Measurements from ENCODE around the gene POLDIP3.

POLDIP3 gene

DNA sequence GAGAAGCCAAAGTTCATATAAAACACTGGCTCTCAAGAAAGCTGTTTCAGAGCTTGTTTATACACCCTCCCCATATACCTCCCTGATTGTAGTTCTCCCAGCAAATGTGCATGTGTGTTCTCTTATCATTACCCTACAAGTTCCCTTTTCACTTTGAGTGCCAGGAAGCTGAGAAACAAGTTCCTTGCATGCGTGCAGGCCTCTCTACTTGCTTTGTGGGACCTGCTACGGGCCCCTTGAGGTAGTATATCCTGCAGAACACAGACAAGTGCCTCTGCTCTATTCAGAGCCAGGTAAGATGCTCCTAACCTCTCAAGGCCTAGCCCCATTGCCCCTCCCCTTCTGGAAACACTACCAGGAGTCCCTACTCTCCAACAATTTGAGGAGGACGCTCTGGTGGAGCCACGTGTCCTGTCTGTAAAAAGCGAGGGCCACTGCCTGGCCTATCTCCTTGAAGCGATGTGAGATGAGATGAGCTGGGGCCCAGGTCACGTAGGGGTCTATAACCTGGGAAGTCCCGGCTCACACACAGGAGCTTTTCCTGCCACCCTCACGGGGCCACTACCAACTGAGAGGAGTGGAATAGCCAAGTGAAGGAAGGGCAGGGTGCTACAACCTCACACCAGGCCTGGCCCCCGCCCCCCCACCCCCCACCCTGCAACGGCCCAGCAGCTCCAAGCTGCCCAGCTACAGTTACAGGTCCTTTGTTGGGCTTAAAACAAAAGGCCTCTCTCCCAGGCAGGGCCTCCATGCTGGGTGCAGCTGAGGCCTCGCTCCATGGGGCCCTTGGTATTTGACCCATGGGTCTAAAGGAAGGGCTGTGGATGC lies 28.3 kb upstream of the POLDIP3 start:
- no peak for DNase-seq (ENCODE audit: low read depth in 1 of 2, low spot score in 1 of 2)

GRCh38 chr22:42641801-42642413 lies 27.2 kb upstream of the POLDIP3 start:
- no peak for DNase-seq (ENCODE audit: low read depth in 1 of 2, low spot score in 1 of 2)

DNA sequence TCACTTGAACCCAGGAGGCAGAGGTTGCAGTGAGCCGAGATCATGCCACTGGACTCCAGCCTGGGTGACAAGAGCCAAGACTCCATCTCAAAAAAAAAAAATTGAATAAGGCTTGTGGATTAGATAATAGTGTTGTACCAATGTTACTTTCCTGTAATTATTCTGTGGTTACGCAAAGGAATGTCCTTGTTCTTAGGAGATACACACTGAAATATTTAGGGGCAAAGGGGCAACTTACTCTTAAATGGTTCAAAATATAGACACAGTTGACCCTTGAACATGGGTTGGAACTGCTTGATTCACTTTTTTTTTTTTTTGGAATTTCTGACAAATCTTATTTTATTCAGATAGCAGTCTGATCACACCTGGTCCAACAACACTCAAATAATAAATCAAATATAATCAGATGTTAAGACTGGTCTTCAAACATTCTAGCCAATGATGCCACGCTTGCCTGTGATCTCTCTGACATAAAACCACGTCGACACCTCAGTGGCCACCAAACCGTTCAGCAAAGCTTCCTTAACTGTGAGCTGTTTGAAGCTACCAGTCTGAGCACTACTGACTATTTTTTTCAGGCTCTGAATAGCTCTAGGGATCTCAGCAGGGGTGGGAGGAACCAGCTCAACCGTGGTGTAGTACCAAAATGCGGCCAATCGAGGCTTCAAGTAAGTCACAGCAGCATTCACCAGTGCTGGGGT lies 25.0 kb upstream of the POLDIP3 start:
- DNase-seq (ENCODE audit: low read depth in 1 of 2, low spot score in 1 of 2): no peak

- DNase-seq (ENCODE audit: low read depth in 1 of 2, low spot score in 1 of 2): no peak
These were observed 22.9 kb upstream of the POLDIP3 start for GRCh38 chr22:42637555-42637954.

DNA sequence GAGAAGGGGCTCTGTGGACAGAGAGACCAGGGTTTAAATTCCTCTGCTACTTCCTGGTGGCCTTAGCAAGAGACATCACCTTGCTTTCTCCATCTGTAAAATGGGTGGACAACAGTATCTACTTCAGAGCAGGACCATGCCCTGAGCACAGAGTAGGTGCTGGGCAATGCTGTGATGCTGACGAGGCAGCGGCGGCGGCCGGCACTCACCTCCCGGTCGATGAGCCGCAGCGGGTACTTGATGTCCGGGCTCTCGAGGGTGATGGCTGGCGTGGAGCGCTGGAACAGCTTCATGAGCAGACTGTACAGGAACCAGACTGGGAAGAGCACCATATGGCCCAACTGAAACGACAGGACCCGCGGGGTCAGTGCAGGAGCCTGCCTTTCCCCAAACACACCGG lies 21.8 kb upstream of the POLDIP3 start:
- no peak for DNase-seq (ENCODE audit: low read depth in 1 of 2, low spot score in 1 of 2)

- no peak for DNase-seq (ENCODE audit: low read depth in 1 of 2, low spot score in 1 of 2)
These were observed 20.8 kb upstream of the POLDIP3 start for GRCh38 chr22:42635531-42635930.

DNA sequence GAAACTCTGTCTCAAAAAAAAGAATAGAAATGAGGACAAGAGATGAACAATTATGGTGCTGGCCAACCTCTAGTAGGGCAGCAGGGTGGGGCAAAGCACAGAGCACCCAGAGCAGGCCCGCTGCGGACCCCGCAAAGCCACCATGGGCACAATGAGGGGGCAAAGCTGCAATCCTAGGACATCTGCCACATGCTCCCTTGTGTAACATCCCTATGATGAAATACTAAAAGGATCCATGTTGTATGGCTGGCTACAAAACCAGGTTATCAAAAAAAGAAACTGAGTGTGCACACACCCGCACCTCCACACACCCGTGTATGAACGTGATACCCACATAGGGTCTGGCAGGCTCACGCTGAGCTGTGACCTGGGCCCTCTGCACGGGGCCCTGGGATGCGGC lies 18.3 kb upstream of the POLDIP3 start:
- no peak for DNase-seq (ENCODE audit: low read depth in 1 of 2, low spot score in 1 of 2)

DNA sequence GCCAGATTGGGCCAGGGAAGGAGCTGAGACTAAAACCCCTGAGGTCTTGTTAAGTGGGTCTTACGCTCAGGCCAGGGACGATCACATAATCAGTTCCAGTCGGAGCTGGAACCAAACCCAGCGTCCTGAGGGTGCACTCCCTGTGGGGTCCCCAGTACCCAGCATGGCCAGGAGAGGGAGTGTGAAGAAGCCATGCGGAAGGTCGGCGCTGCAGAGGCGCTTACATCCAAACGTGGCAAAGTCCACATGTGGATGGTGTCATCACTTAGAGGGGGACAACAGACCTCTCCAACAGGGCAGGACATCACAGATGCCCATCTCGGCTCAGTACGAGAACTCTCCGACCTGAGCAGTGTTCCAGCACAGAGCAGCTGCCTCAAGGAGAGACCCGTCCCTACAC lies 17.4 kb upstream of the POLDIP3 start:
- no peak for DNase-seq (ENCODE audit: low read depth in 1 of 2, low spot score in 1 of 2)

- no peak for DNase-seq (ENCODE audit: low read depth in 1 of 2, low spot score in 1 of 2)
These were observed 16.4 kb upstream of the POLDIP3 start for GRCh38 chr22:42630901-42631602.

DNA sequence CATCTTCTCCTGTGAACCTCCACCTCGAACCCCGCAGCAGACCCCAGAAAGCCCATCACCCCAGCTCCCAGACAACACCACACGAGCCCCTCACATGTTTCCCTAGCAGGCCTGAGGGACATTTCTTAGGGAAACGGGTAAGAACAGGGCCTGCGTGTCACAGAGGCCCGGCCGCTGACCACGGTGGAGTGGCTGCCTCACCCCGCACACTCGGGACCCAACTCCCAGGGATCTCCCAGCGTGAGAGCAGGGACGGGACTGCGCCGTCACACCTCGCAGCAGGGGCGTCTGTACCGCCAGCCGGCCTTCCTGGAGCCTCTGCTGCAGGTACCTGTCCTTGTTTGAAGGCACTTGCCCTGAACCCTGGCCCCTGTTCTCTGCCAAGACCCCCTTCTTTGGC lies 15.5 kb upstream of the POLDIP3 start:
- DNase-seq (ENCODE audit: low read depth in 1 of 2, low spot score in 1 of 2): no peak

- DNase-seq (ENCODE audit: low read depth in 1 of 2, low spot score in 1 of 2): no peak
These were observed 13.3 kb upstream of the POLDIP3 start for GRCh38 chr22:42627981-42628380.

DNA sequence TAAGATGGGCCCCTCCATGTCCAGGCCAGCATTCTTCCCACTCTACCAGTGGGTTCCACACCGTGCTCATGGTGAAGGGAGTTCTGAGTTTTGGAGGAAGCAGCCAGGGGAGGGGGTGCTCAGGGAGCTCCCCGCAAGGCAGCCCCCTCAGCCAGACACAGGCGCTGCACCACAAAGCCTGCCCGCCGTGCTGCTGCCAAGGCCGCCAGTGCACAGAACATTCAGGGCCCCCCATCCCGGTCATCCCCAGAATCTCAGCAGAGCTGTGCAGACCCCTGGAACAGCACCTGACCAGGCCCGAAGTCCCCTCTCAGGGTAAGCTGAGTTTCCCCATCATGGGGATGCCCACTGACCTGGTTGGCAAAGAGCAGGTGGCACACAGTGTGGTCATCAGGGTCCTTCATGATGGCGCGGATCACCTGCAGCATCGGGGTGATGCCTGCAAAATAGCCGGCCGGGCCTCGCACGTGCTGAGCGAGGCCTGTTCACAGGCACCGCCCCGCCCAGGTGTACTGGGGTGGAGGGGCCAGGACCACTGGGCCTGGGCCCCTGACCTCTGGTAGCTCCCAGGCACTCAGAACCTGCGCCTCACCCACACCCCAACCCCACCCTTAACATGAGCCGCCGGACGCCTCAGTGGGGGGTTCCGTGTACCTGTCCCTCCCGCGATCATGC lies 12.4 kb upstream of the POLDIP3 start:
- no peak for DNase-seq (ENCODE audit: low read depth in 1 of 2, low spot score in 1 of 2)

DNA sequence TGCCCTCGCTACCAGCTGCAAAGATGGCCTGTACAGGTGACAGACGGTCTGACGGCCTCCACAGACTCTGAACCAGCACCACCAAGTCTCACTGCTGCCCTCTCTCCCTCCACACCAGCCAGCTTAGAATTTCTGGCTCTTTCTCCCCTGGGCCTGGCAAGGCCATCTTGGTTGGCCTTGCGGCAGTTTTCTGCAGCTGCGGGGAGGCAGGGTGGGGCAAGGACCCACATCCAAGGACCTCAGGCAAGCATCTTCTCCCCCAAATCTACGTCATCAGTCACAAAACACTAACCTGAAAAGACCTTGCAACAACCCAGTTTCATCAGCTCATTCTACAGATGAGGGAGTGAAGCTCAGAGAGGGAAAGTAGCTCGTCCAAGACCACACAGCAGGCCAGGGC lies 11.7 kb upstream of the POLDIP3 start:
- DNase-seq (ENCODE audit: low read depth in 1 of 2, low spot score in 1 of 2): no peak

- DNase-seq (ENCODE audit: low read depth in 1 of 2, low spot score in 1 of 2): no peak
These were observed 10.7 kb upstream of the POLDIP3 start for GRCh38 chr22:42625416-42625815.

GRCh38 chr22:42624551-42625106 lies 9.9 kb upstream of the POLDIP3 start:
- DNase-seq (ENCODE audit: low read depth in 1 of 2, low spot score in 1 of 2): no peak

GRCh38 chr22:42623756-42624441 lies 9.2 kb upstream of the POLDIP3 start:
- no peak for DNase-seq (ENCODE audit: low read depth in 1 of 2, low spot score in 1 of 2)

- DNase-seq (ENCODE audit: low read depth in 1 of 2, low spot score in 1 of 2): no peak
These were observed 8.6 kb upstream of the POLDIP3 start for GRCh38 chr22:42623301-42623751.

DNA sequence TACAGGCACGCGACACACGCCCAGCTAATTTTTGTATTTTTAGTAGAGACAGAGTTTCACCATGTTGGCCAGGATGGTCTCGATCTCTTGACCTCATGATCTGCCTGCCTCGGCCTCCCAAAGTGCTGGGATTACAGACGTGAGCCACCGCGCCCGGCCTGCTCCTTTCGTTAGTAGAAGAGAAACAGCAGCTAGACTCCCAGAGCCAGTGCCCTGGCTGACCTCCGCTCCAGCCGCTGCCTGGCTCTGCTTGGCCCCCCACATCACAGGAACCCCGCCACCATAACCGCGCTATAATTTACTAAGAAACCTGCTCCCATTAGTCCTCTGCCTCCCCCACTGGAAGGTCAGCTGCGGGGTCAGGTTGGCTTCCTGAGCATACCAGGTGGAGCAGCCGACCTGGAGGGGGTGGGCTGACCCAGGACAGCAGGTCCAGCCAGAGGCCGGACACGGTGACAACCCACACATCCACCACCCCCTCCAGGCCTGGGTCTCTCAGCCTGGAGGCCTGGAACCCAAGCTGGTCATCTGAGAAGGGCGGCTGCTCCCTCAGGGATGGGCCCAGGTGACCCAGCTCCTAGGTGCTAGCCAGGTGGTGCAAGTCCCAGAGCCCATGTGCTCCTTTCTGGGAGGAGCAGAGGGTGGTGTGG lies 7.5 kb upstream of the POLDIP3 start:
- DNase-seq (ENCODE audit: low read depth in 1 of 2, low spot score in 1 of 2): no peak

- peak; percentile 16 to 43 for DNase-seq (ENCODE audit: low read depth in 1 of 2, low spot score in 1 of 2)
These were observed 6.9 kb upstream of the POLDIP3 start for GRCh38 chr22:42621505-42622002.

Measured in stimulated activated CD4-positive, alpha-beta T cell treated with anti-CD3 and anti-CD28 coated beads, Interleukin-15, amount 100 ng/mL, for 1 hour (primary cell).